MM.1S (cell line): ENCODE results near the gene CD226.
"Not testable (repeated sequence)": the region's sequence is repeated elsewhere in the genome, so short reads cannot be mapped to it uniquely, and the experiment has no call there.

Source experiments
- DNase-seq: peaks from one replicate; pipeline ENCODE4 v3.0.0-alpha.2; 2015
- H2AFZ ChIP-seq: fragments of 300-600 bp; sonication (generic); 2 replicates; pipeline ENCODE4 v1.6.0; 2016; ENCODE audit warnings: antibody characterized with exemption, low read length
- H3F3A ChIP-seq: fragments of 300-600 bp; sonication (generic); 2 replicates; pipeline ENCODE4 v1.6.1; 2016; ENCODE audit warnings: mild to moderate bottlenecking, antibody characterized with exemption, low read length, moderate library complexity, mixed read lengths; ENCODE audit not compliant: insufficient read depth
- H3K27ac ChIP-seq: fragments of 300-600 bp; sonication (generic); 2 replicates; pipeline ENCODE4 v1.5.1; 2016; ENCODE audit warnings: mild to moderate bottlenecking, low read length
- H3K27me3 ChIP-seq: fragments of 300-600 bp; sonication (generic); replicated peaks from 2 replicates; pipeline ENCODE4 v1.6.0; 2016; ENCODE audit warnings: low read length; ENCODE audit not compliant: insufficient read depth
- H3K36me3 ChIP-seq: fragments of 300-600 bp; sonication (generic); replicated peaks from 2 replicates; pipeline ENCODE4 v1.6.1; 2016; ENCODE audit warnings: mild to moderate bottlenecking, low read length, mixed read lengths; ENCODE audit not compliant: insufficient read depth
- H3K4me1 ChIP-seq: fragments of 300-600 bp; sonication (generic); 2 replicates; pipeline ENCODE4 v1.6.1; 2016; ENCODE audit warnings: low read length, mixed read lengths
- H3K4me2 ChIP-seq: fragments of 300-600 bp; sonication (generic); 2 replicates; pipeline ENCODE4 v1.6.0; 2016; ENCODE audit warnings: low read depth, low read length
- H3K4me3 ChIP-seq: fragments of 300-600 bp; sonication (generic); 2 replicates; pipeline ENCODE4 v1.5.1; 2016; ENCODE audit warnings: low read length, mixed read lengths
- H3K79me2 ChIP-seq: fragments of 300-600 bp; sonication (generic); 2 replicates; pipeline ENCODE4 v1.6.1; 2016; ENCODE audit warnings: mixed run types, low read length, mixed read lengths
- H3K9ac ChIP-seq: fragments of 300-600 bp; sonication (generic); 2 replicates; pipeline ENCODE4 v1.6.1; 2016; ENCODE audit warnings: low read length, mixed read lengths
- H3K9me2 ChIP-seq: fragments of 300-600 bp; sonication (generic); replicated peaks from 2 replicates; pipeline ENCODE4 v1.6.1; 2016; ENCODE audit warnings: mild to moderate bottlenecking, low read length, mixed read lengths; ENCODE audit not compliant: insufficient read depth
- H3K9me3 ChIP-seq: fragments of 300-600 bp; sonication (generic); replicated peaks from 2 replicates; pipeline ENCODE4 v1.6.1; 2016; ENCODE audit warnings: mild to moderate bottlenecking, low read length, mixed read lengths; ENCODE audit not compliant: insufficient read depth
- H4K20me1 ChIP-seq: fragments of 300-600 bp; sonication (generic); 2 replicates; pipeline ENCODE4 v1.6.1; 2016; ENCODE audit warnings: mild to moderate bottlenecking, low read length, moderate library complexity, mixed read lengths; ENCODE audit not compliant: insufficient read depth
- CTCF ChIP-seq: fragments of 300-600 bp; sonication (generic); IDR thresholded peaks from 2 replicates; pipeline ENCODE4 v1.5.1; 2016; ENCODE audit warnings: antibody characterized with exemption, low read length, mixed read lengths
- EZH2 ChIP-seq: fragments of 300-600 bp; sonication (generic); optimal IDR thresholded peaks from 2 replicates; pipeline ENCODE3; 2017; ENCODE audit warnings: low read depth, mild to moderate bottlenecking, antibody characterized with exemption, low read length, mixed read lengths
- EZH2phosphoT487 ChIP-seq: fragments of 300-600 bp; sonication (generic); IDR thresholded peaks from 2 replicates; pipeline ENCODE4 v1.6.1; 2018; ENCODE audit warnings: antibody characterized with exemption, low read length

The CD226 gene

GRCh38 chr18:69941183-69941582 is 6.5 kb downstream of the CD226 start:
- H3K9me2 ChIP-seq, result no peaks in the 10 kb centered on the region
- no peaks in the 10 kb centered on the region for H3K36me3 ChIP-seq
- no peak overlapping the region for H2AFZ ChIP-seq
- H3K9me3 ChIP-seq, result no peaks in the 10 kb centered on the region
- no peak for TF ChIP-seq EZH2phosphoT487
- TF ChIP-seq CTCF, result no peak
- TF ChIP-seq EZH2, result no peak
- no peaks in the 10 kb centered on the region for H3K79me2 ChIP-seq
- DNase-seq, result no peak
- no peak overlapping the region for H3K4me2 ChIP-seq
- H4K20me1 ChIP-seq, result no peaks in the 10 kb centered on the region
- no peak overlapping the region for H3K4me3 ChIP-seq
- H3K4me1 ChIP-seq, result peaks cover 11% of the 10 kb centered on the region
- no peaks in the 10 kb centered on the region for H3F3A ChIP-seq
- no peak overlapping the region for H3K27ac ChIP-seq
- no peak overlapping the region for H3K9ac ChIP-seq
- no peaks in the 10 kb centered on the region for H3K27me3 ChIP-seq

GRCh38 chr18:69939812-69940211 is 7.9 kb downstream of the CD226 start:
- not testable (repeated sequence) for H3K9me3 ChIP-seq, H3K4me1 ChIP-seq, H2AFZ ChIP-seq, H3K9me2 ChIP-seq, H3K36me3 ChIP-seq, DNase-seq, H4K20me1 ChIP-seq, H3K27ac ChIP-seq, H3K79me2 ChIP-seq, H3F3A ChIP-seq, H3K4me2 ChIP-seq, H3K4me3 ChIP-seq, H3K27me3 ChIP-seq, H3K9ac ChIP-seq

GRCh38 chr18:69936191-69936558 is 11.5 kb downstream of the CD226 start:
- no peak for TF ChIP-seq CTCF
- no peak for TF ChIP-seq EZH2
- TF ChIP-seq EZH2phosphoT487, result no peak
- Histone ChIP-seq H3K9ac (no peak overlapping the region), H2AFZ (no peak overlapping the region), H3K9me2 (no peaks in the 10 kb centered on the region), H3K36me3 (no peaks in the 10 kb centered on the region), H3K27me3 (no peaks in the 10 kb centered on the region), H3K9me3 (no peaks in the 10 kb centered on the region), H3K4me3 (no peak overlapping the region), H4K20me1 (no peaks in the 10 kb centered on the region), H3F3A (no peaks in the 10 kb centered on the region), H3K4me1 (no peaks in the 10 kb centered on the region), H3K79me2 (no peaks in the 10 kb centered on the region), H3K4me2 (no peak overlapping the region), H3K27ac (no peak overlapping the region)
- DNase-seq, result no peak

- no peak for DNase-seq
- Histone ChIP-seq H3K4me3 (no peak overlapping the region), H3K4me1 (no peaks in the 10 kb centered on the region), H3K4me2 (no peak overlapping the region), H3F3A (no peaks in the 10 kb centered on the region), H3K27me3 (no peaks in the 10 kb centered on the region), H3K36me3 (no peaks in the 10 kb centered on the region), H3K27ac (no peak overlapping the region), H3K9ac (no peak overlapping the region), H3K79me2 (no peaks in the 10 kb centered on the region), H2AFZ (no peak overlapping the region), H4K20me1 (no peaks in the 10 kb centered on the region), H3K9me2 (no peaks in the 10 kb centered on the region), H3K9me3 (no peaks in the 10 kb centered on the region)
- no peak for TF ChIP-seq CTCF
These were observed 12.1 kb downstream of the CD226 start for GRCh38 chr18:69935319-69936190.
